CD14-positive monocyte (primary cell): ENCODE measurements around the gene ADA. TPM values are rescaled to one million over a fixed set of nuclear protein-coding genes. Genes with fewer than 3 reads are reported as not detected.

ENCODE experiments used
- DNase-seq, 3 donors: peaks; one replicate each; pipeline ENCODE4 v3.0.0-alpha.2; 2011 to 2022
- H2AFZ ChIP-seq: 2 replicates; pipeline ENCODE4 v1.6.0; 2012; ENCODE audit warnings: mild to moderate bottlenecking, low read depth, low read length, inconsistent platforms; ENCODE audit not compliant: insufficient read depth, poor library complexity, severe bottlenecking
- H3K27ac ChIP-seq, 2 donors: 1 replicate in 1 of 2; 2 replicates in 1 of 2; pipeline ENCODE4 v1.5.1; 2012 to 2013; ENCODE audit warnings: low read length in 2 of 2, control low read depth in 1 of 2, inconsistent platforms in 1 of 2, low read depth in 1 of 2, mild to moderate bottlenecking in 1 of 2
- H3K27me3 ChIP-seq, 2 donors: one replicate each; pipeline versions ENCODE4 v1.6.0 to v1.6.1; 2011 to 2013; ENCODE audit warnings: low read length in 2 of 2; ENCODE audit not compliant: control insufficient read depth in 2 of 2, insufficient read depth in 2 of 2
- H3K36me3 ChIP-seq, 2 donors: replicated peaks in 1 of 2; 1 replicate in 1 of 2; 2 replicates in 1 of 2; pipeline versions ENCODE4 v1.5.1 to v1.6.1; 2012 to 2013; ENCODE audit warnings: low read length in 2 of 2, control low read depth in 1 of 2, inconsistent platforms in 1 of 2, mild to moderate bottlenecking in 1 of 2; ENCODE audit not compliant: insufficient read depth in 2 of 2, control insufficient read depth in 1 of 2
- H3K4me1 ChIP-seq, 2 donors: 1 replicate in 1 of 2; 2 replicates in 1 of 2; pipeline versions ENCODE4 v1.5.1 to v1.6.1; 2012 to 2013; ENCODE audit warnings: low read length in 2 of 2, control low read depth in 1 of 2, inconsistent platforms in 1 of 2, mild to moderate bottlenecking in 1 of 2, moderate library complexity in 1 of 2; ENCODE audit not compliant: insufficient read depth in 2 of 2, control insufficient read depth in 1 of 2
- H3K4me2 ChIP-seq: replicated peaks from 2 replicates; pipeline ENCODE3; 2012; ENCODE audit warnings: low read length, moderate library complexity, mild to moderate bottlenecking; ENCODE audit not compliant: poor library complexity, severe bottlenecking; ENCODE audit errors: extremely low read depth
- H3K4me3 ChIP-seq, 3 experiments: fragments of 200-600 bp in 1 of 3; sonication (generic) in 1 of 3; replicated peaks in 1 of 3; 1 replicate in 2 of 3; 2 replicates in 1 of 3; pipeline ENCODE4 v1.5.1; 2011 to 2013; ENCODE audit warnings: low read length in 3 of 3, mild to moderate bottlenecking in 3 of 3, control low read depth in 2 of 3, low read depth in 2 of 3, inconsistent platforms in 1 of 3, moderate library complexity in 1 of 3
- H3K79me2 ChIP-seq: 2 replicates; pipeline ENCODE4 v1.6.0; 2012; ENCODE audit warnings: mild to moderate bottlenecking, control low read depth, inconsistent platforms, low read length, moderate library complexity; ENCODE audit not compliant: insufficient read depth
- H3K9ac ChIP-seq: 2 replicates; pipeline ENCODE4 v1.6.0; 2017; ENCODE audit warnings: low read length, mild to moderate bottlenecking; ENCODE audit not compliant: insufficient read depth, poor library complexity, severe bottlenecking
- H3K9me3 ChIP-seq, 2 donors: replicated peaks in 1 of 2; 1 replicate in 1 of 2; 2 replicates in 1 of 2; pipeline versions ENCODE4 v1.5.1 to v1.6.1; 2012 to 2013; ENCODE audit warnings: low read length in 2 of 2, control low read depth in 1 of 2; ENCODE audit not compliant: control insufficient read depth in 1 of 2, insufficient read depth in 1 of 2
- H4K20me1 ChIP-seq: 2 replicates; pipeline ENCODE4 v1.6.0; 2012; ENCODE audit warnings: mild to moderate bottlenecking, low read length, control low read depth, moderate library complexity; ENCODE audit not compliant: insufficient read depth
- H3K27ac Mint-ChIP-seq, 7 donors: one replicate each; pipeline ENCODE4 v1.8.0; 2020; ENCODE audit warnings: mild to moderate bottlenecking in 7 of 7, mixed read lengths in 7 of 7, moderate library complexity in 6 of 7, inconsistent platforms in 2 of 7
- H3K27me3 Mint-ChIP-seq, 3 donors: one replicate each; pipeline ENCODE4 v1.8.0; 2021 to 2022; ENCODE audit warnings: low read depth in 3 of 3, mild to moderate bottlenecking in 3 of 3, mixed read lengths in 3 of 3, moderate library complexity in 3 of 3, inconsistent platforms in 1 of 3
- H3K36me3 Mint-ChIP-seq, 2 donors: one replicate each; pipeline ENCODE4 v1.8.0; 2020; ENCODE audit warnings: mixed read lengths in 2 of 2, inconsistent platforms in 1 of 2, mild to moderate bottlenecking in 1 of 2
- H3K4me1 Mint-ChIP-seq: one replicate; pipeline ENCODE4 v1.8.0; 2020; ENCODE audit warnings: mild to moderate bottlenecking, mixed read lengths
- H3K4me3 Mint-ChIP-seq, 2 donors: one replicate each; pipeline ENCODE4 v1.8.0; 2020; ENCODE audit warnings: mild to moderate bottlenecking in 2 of 2, mixed read lengths in 2 of 2, moderate library complexity in 1 of 2
- H3K9me3 Mint-ChIP-seq, 7 donors: one replicate each; pipeline ENCODE4 v1.8.0; 2020 to 2022; ENCODE audit warnings: mixed read lengths in 7 of 7, mild to moderate bottlenecking in 6 of 7, moderate library complexity in 6 of 7, inconsistent platforms in 2 of 7
- CTCF ChIP-seq: fragments of 200-600 bp; IDR thresholded peaks from one replicate; pipeline ENCODE4 v1.8.0; 2022; ENCODE audit warnings: antibody characterized with exemption, mild to moderate bottlenecking
- WGBS: methylation state at CpG from one replicate; pipeline ENCODE4 v1.1.5; 2013; ENCODE audit warnings: missing lambda C conversion rate; ENCODE audit not compliant: insufficient coverage; 5-methylcytosine and 5-hydroxymethylcytosine counted together
- intact Hi-C, 2 donors: fragments of 100-400 bp; cut with micrococcal nuclease; formaldehyde crosslinking; loops; one replicate each; pipeline versions ENCODE4 v1.15.0 to v1.15.1; 2023
- polyA plus RNA-seq, 3 donors: library from polyadenylated mRNA; depleted of rRNA in 1 of 3; unstranded in 2 of 3; stranded (reverse) in 1 of 3; fragments of 300-500 nt in 2 of 3; fragments of >200 nt in 1 of 3; fragmentation: Illumina TruSeq in 2 of 3; gene quantifications; 1 replicate in 2 of 3; 2 replicates in 1 of 3; pipeline ENCODE4 v1.2.3, GENCODE V29; 2012 to 2021

The ADA gene
- polyA plus RNA-seq, 3 donors = 11.1 to 17.2 (median 15.6) TPM

GRCh38 chr20:44587035-44587980, 64.2 kb downstream of the ADA start:
- Histone ChIP-seq H3K36me3 (no peaks in the 10 kb centered on the region), H3K27ac (no peak overlapping the region), H3K27me3 (no peaks in the 10 kb centered on the region), H4K20me1 (no peaks in the 10 kb centered on the region), H3K4me3 (no peak overlapping the region), H3K79me2 (no peaks in the 10 kb centered on the region), H3K9me3 (no peaks in the 10 kb centered on the region), H2AFZ (no peak overlapping the region), H3K4me2 (no peak overlapping the region), H3K4me1 (peaks cover 26% of the 10 kb centered on the region in 2 donors), H3K9ac (no peak overlapping the region)
- Mint-ChIP-seq H3K4me1 (peaks cover 40% of the 10 kb centered on the region), H3K4me3 (no peak overlapping the region), H3K9me3 (no peaks in the 10 kb centered on the region), H3K27me3 (peaks cover 0 to 2% (median 0%) of the 10 kb centered on the region in 3 donors), H3K36me3 (no peaks in the 10 kb centered on the region), H3K27ac (peak overlapping the region in 2 of 7 donors; percentile 12 to 23)
- intact Hi-C loops = no loop called here
- WGBS = 83% methylated on average over 3 of the region's 10 CpGs
- no peak for DNase-seq
- TF ChIP-seq CTCF = no peak

GRCh38 chr20:44586289-44586911, 65.1 kb downstream of the ADA start:
- TF ChIP-seq CTCF = no peak
- Histone ChIP-seq H2AFZ (peak overlapping the region; percentile 6), H3K79me2 (no peaks in the 10 kb centered on the region), H4K20me1 (no peaks in the 10 kb centered on the region), H3K9ac (no peak overlapping the region), H3K36me3 (no peaks in the 10 kb centered on the region), H3K4me3 (no peak overlapping the region), H3K4me1 (peaks cover 32 to 34% of the 10 kb centered on the region in 2 donors), H3K27ac (no peak overlapping the region), H3K27me3 (no peaks in the 10 kb centered on the region), H3K9me3 (no peaks in the 10 kb centered on the region), H3K4me2 (no peak overlapping the region)
- 80% methylated on average over 1 of the region's 3 CpGs for WGBS
- peaks cover 45% of the 10 kb centered on the region for H3K4me1 Mint-ChIP-seq
- DNase-seq = peak; percentile 47 to 75 (median 59)
- no peaks in the 10 kb centered on the region for H3K36me3 Mint-ChIP-seq
- peaks cover 0 to 2% (median 0%) of the 10 kb centered on the region in 3 donors for H3K27me3 Mint-ChIP-seq
- H3K9me3 Mint-ChIP-seq = no peaks in the 10 kb centered on the region
- H3K4me3 Mint-ChIP-seq = no peak overlapping the region
- H3K27ac Mint-ChIP-seq = peak overlapping the region in 3 of 7 donors; percentile 37 to 46 (median 45)
- intact Hi-C loops = no loop called here
